Neural cell (in vitro differentiated cells): ENCODE measurements around the gene GASK1B. TPM values are rescaled to one million over a fixed set of nuclear protein-coding genes. Genes with fewer than 3 reads are reported as not detected.
A peak's percentile ranks its signal among the peaks of the same experiment; 100 is the strongest.

ENCODE experiments used
- H2AFZ ChIP-seq: fragments of 200-600, 300-800 bp; sonication (generic), shearing (Covaris generic); 2 replicates; pipeline ENCODE4 v1.6.0; 2014; ENCODE audit warnings: low read depth, mild to moderate bottlenecking, antibody characterized with exemption, low read length, moderate library complexity
- H3F3A ChIP-seq: fragments of 200-600 bp; shearing (Covaris generic); 2 replicates; pipeline ENCODE4 v1.6.1; 2016; ENCODE audit warnings: mild to moderate bottlenecking, moderate library complexity, mixed read lengths, antibody characterized with exemption, low read length; ENCODE audit not compliant: insufficient read depth, poor library complexity, severe bottlenecking
- H3K27ac ChIP-seq: fragments of 200-600, 300-800 bp; sonication (generic), shearing (Covaris generic); 2 replicates; pipeline ENCODE4 v1.5.1; 2014; ENCODE audit warnings: mild to moderate bottlenecking, low read length, moderate library complexity
- H3K27me3 ChIP-seq: fragments of 300-800, 200-600 bp; sonication (generic), shearing (Covaris generic); 2 replicates; pipeline ENCODE4 v1.6.0; 2014; ENCODE audit warnings: mild to moderate bottlenecking, low read depth, low read length, moderate library complexity; ENCODE audit not compliant: insufficient read depth
- H3K36me3 ChIP-seq: fragments of 300-800, 200-600 bp; sonication (generic), shearing (Covaris generic); 2 replicates; pipeline ENCODE4 v1.5.1; 2014; ENCODE audit warnings: mild to moderate bottlenecking, antibody characterized with exemption, low read length, moderate library complexity; ENCODE audit not compliant: insufficient read depth
- H3K4me2 ChIP-seq: fragments of 300-800, 200-600 bp; sonication (generic), shearing (Covaris generic); 2 replicates; pipeline ENCODE4 v1.6.0; 2014; ENCODE audit warnings: mild to moderate bottlenecking, low read length
- H3K4me3 ChIP-seq: fragments of 300-800, 200-600 bp; sonication (generic), shearing (Covaris generic); 2 replicates; pipeline ENCODE4 v1.5.1; 2014; ENCODE audit warnings: mild to moderate bottlenecking, low read length, moderate library complexity
- H3K79me2 ChIP-seq: fragments of 200-600 bp; shearing (Covaris generic); replicated peaks from 2 replicates; pipeline ENCODE4 v1.6.0; 2014; ENCODE audit warnings: mild to moderate bottlenecking, low read length, moderate library complexity; ENCODE audit not compliant: insufficient read depth
- H3K9ac ChIP-seq: fragments of 300-800, 200-600 bp; sonication (generic), shearing (Covaris generic); 2 replicates; pipeline ENCODE4 v1.6.1; 2016; ENCODE audit warnings: mild to moderate bottlenecking, low read length, mixed read lengths
- H3K9me2 ChIP-seq: fragments of 200-600 bp; shearing (Covaris generic); 2 replicates; pipeline ENCODE4 v1.6.1; 2016; ENCODE audit warnings: mild to moderate bottlenecking, low read length, mixed read lengths; ENCODE audit not compliant: insufficient read depth
- H3K9me3 ChIP-seq: fragments of 200-600, 300-800 bp; sonication (generic), shearing (Covaris generic); 2 replicates; pipeline ENCODE4 v1.6.1; 2016; ENCODE audit warnings: mild to moderate bottlenecking, mixed run types, low read length, moderate library complexity, mixed read lengths
- H4K20me1 ChIP-seq: fragments of 200-600 bp; shearing (Covaris generic); 2 replicates; pipeline ENCODE4 v1.6.1; 2016; ENCODE audit warnings: mild to moderate bottlenecking, mixed run types; ENCODE audit not compliant: insufficient read depth
- EP300 ChIP-seq: fragments of 450-650 bp; conservative IDR thresholded peaks from 2 replicates; pipeline ENCODE4 v1.6.1; 2014; ENCODE audit warnings: antibody characterized with exemption, mild to moderate bottlenecking, moderate library complexity; ENCODE audit not compliant: poor library complexity, severe bottlenecking
- POLR2AphosphoS5 ChIP-seq: IDR thresholded peaks from 2 replicates; pipeline ENCODE4 v1.6.1; 2012
- RAD21 ChIP-seq: fragments of 450-650 bp; conservative IDR thresholded peaks from 2 replicates; pipeline ENCODE4 v1.6.1; 2014; ENCODE audit warnings: antibody characterized with exemption, mild to moderate bottlenecking, moderate library complexity
- polyA plus RNA-seq: library from polyadenylated mRNA; depleted of rRNA; stranded (reverse); fragments of >200 nt; gene quantifications from 2 replicates; pipeline ENCODE4 v1.2.3, GENCODE V29; 2014
- TF ChIP-seq, protein P1 (sequence below): IDR thresholded peaks from 2 replicates; pipeline ENCODE4 v1.6.1; 2012; ENCODE audit warnings: borderline replicate concordance
- TF ChIP-seq, protein P2 (sequence below): fragments of 450-650 bp; IDR thresholded peaks from 2 replicates; pipeline ENCODE4 v1.5.1; 2014; ENCODE audit warnings: antibody characterized with exemption, mild to moderate bottlenecking, moderate library complexity; ENCODE audit not compliant: poor library complexity, severe bottlenecking

GASK1B gene
- polyA plus RNA-seq, 1 donor from 2014 or later = 0.40 TPM

GRCh38 chr4:158200214-158200613 lies 27.4 kb upstream of the GASK1B start:
- H3K4me2 ChIP-seq = no peak overlapping the region
- H3K27me3 ChIP-seq = no peaks in the 10 kb centered on the region
- H3K36me3 ChIP-seq = no peaks in the 10 kb centered on the region

DNA sequence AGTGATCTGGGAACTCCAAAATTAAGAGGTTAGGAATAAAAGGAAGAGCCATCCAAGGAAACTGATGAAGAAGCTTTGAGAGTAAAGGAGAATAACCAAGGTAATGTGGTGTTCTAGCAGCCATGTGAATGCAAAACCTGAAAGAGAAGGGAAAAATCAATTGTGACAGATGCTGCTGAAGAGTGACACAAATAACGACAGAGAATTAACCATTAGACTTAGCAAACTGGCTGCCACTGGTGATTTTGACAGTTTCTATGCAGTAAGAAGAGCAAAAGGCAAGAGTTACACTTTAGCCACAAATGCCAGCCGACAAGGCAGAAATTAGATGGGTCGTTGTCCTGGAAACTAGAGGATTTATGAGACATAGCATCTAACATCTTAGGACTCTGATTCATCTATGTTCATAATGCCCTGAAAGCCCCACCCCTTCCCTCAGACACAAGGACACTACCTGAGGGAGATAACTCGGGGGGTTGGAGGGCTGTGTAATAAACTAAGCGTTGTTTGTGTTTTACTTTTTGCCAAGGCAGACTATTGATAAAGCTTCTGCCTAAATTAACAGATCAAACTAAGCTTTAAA lies 24.5 kb upstream of the GASK1B start:
- no peaks in the 10 kb centered on the region for H3K79me2 ChIP-seq
- H4K20me1 ChIP-seq = no peaks in the 10 kb centered on the region
- H3F3A ChIP-seq = peaks cover 6% of the 10 kb centered on the region
- H3K9ac ChIP-seq = peak overlapping the region; percentile 34
- H3K9me3 ChIP-seq = no peaks in the 10 kb centered on the region
- peak overlapping the region; percentile 77 for H3K27ac ChIP-seq
- peak overlapping the region; percentile 22 for H3K4me2 ChIP-seq
- no peaks in the 10 kb centered on the region for H3K27me3 ChIP-seq
- no peaks in the 10 kb centered on the region for H3K36me3 ChIP-seq
- H2AFZ ChIP-seq = no peak overlapping the region
- H3K9me2 ChIP-seq = no peaks in the 10 kb centered on the region
- TF ChIP-seq, protein P1, sequence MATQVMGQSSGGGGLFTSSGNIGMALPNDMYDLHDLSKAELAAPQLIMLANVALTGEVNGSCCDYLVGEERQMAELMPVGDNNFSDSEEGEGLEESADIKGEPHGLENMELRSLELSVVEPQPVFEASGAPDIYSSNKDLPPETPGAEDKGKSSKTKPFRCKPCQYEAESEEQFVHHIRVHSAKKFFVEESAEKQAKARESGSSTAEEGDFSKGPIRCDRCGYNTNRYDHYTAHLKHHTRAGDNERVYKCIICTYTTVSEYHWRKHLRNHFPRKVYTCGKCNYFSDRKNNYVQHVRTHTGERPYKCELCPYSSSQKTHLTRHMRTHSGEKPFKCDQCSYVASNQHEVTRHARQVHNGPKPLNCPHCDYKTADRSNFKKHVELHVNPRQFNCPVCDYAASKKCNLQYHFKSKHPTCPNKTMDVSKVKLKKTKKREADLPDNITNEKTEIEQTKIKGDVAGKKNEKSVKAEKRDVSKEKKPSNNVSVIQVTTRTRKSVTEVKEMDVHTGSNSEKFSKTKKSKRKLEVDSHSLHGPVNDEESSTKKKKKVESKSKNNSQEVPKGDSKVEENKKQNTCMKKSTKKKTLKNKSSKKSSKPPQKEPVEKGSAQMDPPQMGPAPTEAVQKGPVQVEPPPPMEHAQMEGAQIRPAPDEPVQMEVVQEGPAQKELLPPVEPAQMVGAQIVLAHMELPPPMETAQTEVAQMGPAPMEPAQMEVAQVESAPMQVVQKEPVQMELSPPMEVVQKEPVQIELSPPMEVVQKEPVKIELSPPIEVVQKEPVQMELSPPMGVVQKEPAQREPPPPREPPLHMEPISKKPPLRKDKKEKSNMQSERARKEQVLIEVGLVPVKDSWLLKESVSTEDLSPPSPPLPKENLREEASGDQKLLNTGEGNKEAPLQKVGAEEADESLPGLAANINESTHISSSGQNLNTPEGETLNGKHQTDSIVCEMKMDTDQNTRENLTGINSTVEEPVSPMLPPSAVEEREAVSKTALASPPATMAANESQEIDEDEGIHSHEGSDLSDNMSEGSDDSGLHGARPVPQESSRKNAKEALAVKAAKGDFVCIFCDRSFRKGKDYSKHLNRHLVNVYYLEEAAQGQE = peak; percentile 50
- TF ChIP-seq POLR2AphosphoS5 (peak; percentile 75), EP300 (peak; percentile 94)
- TF ChIP-seq, protein P2, sequence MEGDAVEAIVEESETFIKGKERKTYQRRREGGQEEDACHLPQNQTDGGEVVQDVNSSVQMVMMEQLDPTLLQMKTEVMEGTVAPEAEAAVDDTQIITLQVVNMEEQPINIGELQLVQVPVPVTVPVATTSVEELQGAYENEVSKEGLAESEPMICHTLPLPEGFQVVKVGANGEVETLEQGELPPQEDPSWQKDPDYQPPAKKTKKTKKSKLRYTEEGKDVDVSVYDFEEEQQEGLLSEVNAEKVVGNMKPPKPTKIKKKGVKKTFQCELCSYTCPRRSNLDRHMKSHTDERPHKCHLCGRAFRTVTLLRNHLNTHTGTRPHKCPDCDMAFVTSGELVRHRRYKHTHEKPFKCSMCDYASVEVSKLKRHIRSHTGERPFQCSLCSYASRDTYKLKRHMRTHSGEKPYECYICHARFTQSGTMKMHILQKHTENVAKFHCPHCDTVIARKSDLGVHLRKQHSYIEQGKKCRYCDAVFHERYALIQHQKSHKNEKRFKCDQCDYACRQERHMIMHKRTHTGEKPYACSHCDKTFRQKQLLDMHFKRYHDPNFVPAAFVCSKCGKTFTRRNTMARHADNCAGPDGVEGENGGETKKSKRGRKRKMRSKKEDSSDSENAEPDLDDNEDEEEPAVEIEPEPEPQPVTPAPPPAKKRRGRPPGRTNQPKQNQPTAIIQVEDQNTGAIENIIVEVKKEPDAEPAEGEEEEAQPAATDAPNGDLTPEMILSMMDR = no peak
- H3K4me3 ChIP-seq = peak overlapping the region; percentile 25

More at GRCh38 chr4:158200214-158200613, 27.4 kb upstream of the GASK1B start:
- TF ChIP-seq RAD21 (no peak), POLR2AphosphoS5 (no peak)
- TF ChIP-seq, protein P1 = no peak
- Histone ChIP-seq H3K27ac (no peak overlapping the region), H4K20me1 (no peaks in the 10 kb centered on the region), H3K9ac (no peak overlapping the region), H3K9me3 (no peaks in the 10 kb centered on the region), H3K9me2 (no peaks in the 10 kb centered on the region), H3K79me2 (no peaks in the 10 kb centered on the region), H2AFZ (no peak overlapping the region), H3F3A (peaks cover 6% of the 10 kb centered on the region), H3K4me3 (no peak overlapping the region)
